ENCODE measurements around the gene RFXAP. TPM values are rescaled to one million over a fixed set of nuclear protein-coding genes. Genes with fewer than 3 reads are reported as not detected.
"Not testable (repeated sequence)": the region's sequence is repeated elsewhere in the genome, so short reads cannot be mapped to it uniquely, and the experiment has no call there.

RFXAP gene, protein sequence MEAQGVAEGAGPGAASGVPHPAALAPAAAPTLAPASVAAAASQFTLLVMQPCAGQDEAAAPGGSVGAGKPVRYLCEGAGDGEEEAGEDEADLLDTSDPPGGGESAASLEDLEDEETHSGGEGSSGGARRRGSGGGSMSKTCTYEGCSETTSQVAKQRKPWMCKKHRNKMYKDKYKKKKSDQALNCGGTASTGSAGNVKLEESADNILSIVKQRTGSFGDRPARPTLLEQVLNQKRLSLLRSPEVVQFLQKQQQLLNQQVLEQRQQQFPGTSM
- total RNA-seq (2014; rRNA removed; shearing (Covaris generic)): 1.5 and 3.7 TPM in 2 replicates

DNA sequence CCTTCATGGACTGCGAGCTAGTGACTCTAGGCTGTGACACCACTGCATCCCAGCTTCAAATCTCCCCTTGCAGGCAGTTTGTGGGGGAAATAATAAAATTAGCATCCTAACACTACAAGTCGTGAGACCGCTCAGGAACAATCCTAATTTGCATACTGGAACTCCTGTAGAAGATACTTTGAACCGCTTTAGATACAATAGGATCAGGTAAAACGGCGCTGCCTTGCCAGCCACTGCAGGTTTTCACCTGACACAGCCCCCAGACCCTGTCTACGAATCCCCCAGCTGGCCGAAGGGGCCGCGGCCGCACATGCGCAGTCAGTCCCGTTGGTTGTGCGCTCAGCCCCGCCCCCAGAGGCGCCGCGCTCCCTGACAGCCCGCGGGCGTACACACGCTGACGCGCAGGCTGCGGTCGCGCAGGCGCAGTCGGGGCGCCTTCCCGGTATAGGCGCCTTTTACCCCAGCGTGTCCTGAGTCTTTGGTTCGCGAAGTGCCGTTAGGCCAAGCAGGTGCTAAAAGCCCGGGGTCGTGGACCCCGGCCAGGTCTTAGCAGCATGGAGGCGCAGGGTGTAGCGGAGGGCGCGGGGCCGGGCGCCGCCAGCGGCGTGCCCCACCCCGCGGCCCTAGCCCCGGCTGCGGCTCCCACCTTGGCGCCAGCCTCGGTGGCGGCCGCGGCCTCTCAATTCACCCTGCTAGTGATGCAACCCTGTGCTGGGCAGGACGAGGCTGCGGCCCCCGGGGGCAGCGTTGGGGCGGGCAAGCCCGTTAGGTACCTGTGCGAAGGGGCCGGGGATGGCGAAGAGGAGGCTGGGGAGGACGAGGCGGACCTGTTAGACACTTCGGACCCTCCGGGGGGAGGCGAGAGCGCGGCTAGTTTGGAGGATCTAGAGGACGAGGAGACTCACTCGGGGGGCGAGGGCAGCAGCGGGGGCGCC is at the start of gene RFXAP:
Gene RFXAP, plus strand, starts transcription at position 419 of the 935 bp plus-strand sequence. Its CDS starts 136 bp downstream, at position 555.
- Histone ChIP-seq H3K27me3 (ENCODE audit: control insufficient read depth, insufficient read depth, low read length) (peaks cover 3% of the 10 kb centered on the region; the same call in 1 of the 2 replicates), H3K36me3 (replicated peaks; ENCODE audit: control insufficient read depth, insufficient read depth, low read length) (no peaks in the 10 kb centered on the region), H3K4me3 (ENCODE audit: insufficient read depth, low read depth, low read length) (peak within 1 kb of the TSS; percentile 68)
- peak; percentile 95 for DNase-seq

DNA sequence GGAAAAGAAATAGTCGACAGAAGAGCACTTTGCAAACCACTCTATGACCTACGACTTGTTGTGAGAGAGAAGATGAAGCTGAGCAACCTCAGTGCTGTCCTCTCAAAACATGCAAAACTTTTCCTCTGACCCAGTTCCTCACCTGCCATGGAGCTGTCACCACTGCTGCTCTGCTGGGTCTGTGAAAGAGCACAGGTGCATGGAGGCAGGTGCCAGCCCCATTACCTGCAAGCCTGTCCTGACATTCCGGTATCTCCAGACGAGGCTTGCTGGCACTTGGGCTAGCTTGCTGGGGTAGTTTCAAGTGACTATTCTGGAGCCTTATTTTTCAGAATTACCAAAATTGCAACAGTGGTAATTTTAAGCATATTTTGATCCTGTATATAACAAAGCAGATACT is 49.5 kb upstream of the RFXAP start:
- Histone ChIP-seq H3K27me3 (ENCODE audit: control insufficient read depth, insufficient read depth, low read length) (no peaks in the 10 kb centered on the region), H3K36me3 (replicated peaks; ENCODE audit: control insufficient read depth, insufficient read depth, low read length) (no peaks in the 10 kb centered on the region), H3K4me3 (ENCODE audit: insufficient read depth, low read depth, low read length) (no peak overlapping the region)
- no peak for DNase-seq

DNA sequence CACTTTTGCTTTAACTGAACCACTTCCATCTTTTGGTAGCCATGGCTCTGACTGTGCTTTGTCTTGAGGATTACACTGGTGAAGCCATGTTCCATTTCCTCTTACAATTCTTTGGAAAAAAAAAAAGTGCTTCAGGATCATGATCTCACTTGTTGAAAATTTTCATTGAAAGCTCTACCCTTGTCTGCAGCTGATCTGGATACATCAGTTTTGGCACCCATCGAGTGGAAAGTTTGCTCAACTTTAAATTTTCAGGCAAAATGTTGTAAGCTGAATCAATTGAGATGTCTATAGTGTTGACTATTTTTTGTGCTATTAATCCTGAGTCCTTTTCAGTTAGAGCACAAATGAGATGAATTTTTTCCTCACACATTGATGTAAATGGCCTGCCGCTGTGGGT is 48.3 kb upstream of the RFXAP start:
- no peak for DNase-seq
- H3K36me3 ChIP-seq (replicated peaks; ENCODE audit: control insufficient read depth, insufficient read depth, low read length): no peaks in the 10 kb centered on the region
- H3K4me3 ChIP-seq (ENCODE audit: insufficient read depth, low read depth, low read length): no peak overlapping the region
- no peaks in the 10 kb centered on the region for H3K27me3 ChIP-seq (ENCODE audit: control insufficient read depth, insufficient read depth, low read length)

DNA sequence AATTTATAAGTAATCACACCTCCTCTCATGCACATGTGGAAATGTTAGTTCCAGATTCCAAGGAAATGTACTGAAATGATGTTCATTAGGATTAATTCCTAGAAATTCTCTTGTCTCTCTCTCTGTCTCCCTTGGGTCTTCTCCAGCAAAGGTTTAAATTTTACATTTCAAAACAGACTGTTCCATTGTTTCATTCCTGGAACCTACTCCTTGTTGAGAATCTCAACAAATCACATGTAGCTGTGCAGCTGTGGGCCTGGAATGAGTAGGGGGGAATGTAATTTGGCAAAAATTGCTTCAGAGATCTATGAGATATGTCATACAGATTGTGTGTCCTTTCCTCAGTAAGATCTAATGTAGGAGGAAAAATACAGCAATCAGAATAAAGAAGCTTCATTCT is 46.2 kb upstream of the RFXAP start:
- DNase-seq: no peak
- Histone ChIP-seq H3K27me3 (ENCODE audit: control insufficient read depth, insufficient read depth, low read length) (no peaks in the 10 kb centered on the region), H3K4me3 (ENCODE audit: insufficient read depth, low read depth, low read length) (no peak overlapping the region), H3K36me3 (replicated peaks; ENCODE audit: control insufficient read depth, insufficient read depth, low read length) (no peaks in the 10 kb centered on the region)

DNA sequence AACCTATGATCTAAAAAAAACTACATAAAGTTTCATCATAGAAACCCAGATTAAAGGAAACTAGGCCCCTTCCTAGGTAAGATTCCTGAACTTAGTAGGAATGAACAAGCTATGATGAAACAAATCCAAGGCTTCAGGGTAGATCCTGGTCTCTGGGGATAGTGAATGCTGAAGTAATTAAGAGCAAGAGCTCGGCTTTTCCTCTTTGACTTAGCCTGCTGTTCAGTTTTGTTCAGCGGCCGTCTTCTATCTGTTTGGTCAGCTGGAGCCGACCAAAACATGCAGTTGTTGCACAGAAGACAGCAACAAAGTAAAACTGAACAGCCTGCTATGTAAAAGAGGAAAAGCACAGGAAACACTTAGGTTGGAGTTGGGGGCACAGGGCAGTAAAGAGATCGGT is 44.1 kb upstream of the RFXAP start:
- DNase-seq: no peak
- H3K36me3 ChIP-seq (replicated peaks; ENCODE audit: control insufficient read depth, insufficient read depth, low read length): no peaks in the 10 kb centered on the region
- no peaks in the 10 kb centered on the region for H3K27me3 ChIP-seq (ENCODE audit: control insufficient read depth, insufficient read depth, low read length)
- no peak overlapping the region for H3K4me3 ChIP-seq (ENCODE audit: insufficient read depth, low read depth, low read length)

DNA sequence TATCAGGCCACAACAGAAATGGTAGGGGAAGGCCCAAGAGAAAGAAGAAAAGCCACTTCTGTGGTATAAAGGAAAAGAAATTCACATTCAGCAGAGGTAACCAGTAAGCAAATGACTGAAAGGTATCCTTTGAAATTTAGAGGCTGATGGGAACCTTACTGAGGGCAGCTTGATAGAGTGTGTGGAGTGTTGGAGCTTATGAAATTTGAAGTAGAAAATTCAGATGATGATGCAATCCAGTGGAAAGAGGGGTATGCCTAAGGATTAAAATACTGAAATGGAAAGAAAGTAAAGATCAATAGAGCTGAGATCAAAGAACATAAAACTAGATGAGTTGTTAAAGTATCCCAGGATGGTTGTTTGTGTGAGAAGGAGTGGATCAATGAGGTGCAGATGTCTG is 42.8 kb upstream of the RFXAP start:
- no peaks in the 10 kb centered on the region for H3K36me3 ChIP-seq (replicated peaks; ENCODE audit: control insufficient read depth, insufficient read depth, low read length)
- no peaks in the 10 kb centered on the region for H3K27me3 ChIP-seq (ENCODE audit: control insufficient read depth, insufficient read depth, low read length)
- H3K4me3 ChIP-seq (ENCODE audit: insufficient read depth, low read depth, low read length): no peak overlapping the region
- no peak for DNase-seq

DNA sequence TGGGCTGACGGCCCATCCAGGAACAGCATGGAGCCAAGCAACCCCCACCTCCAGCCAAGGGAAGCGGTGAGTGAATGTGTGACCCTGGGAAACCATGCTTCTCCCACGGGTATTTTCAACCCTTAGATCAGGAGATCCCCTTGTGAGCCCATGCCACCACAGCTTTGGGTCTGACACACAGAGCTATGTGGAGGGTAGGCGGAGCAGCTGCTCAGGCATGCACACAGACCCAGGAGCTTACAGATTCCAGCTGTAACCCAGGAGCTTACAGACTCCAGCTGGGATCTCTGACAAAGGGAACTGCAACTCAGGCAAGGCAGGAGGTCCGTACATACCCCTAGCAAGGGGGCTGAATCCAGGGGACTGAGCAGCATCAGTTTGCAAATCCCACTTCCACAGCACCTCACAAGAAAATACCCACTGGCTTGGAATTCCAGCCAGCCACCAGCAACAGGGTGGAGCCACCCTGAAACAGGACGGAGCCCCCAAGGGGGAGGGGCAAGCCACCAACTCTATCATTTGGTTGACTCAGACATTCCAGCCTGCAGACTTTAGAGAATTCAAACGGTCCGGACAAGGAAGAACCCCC is 40.8 kb upstream of the RFXAP start:
- Histone ChIP-seq H3K4me3 (ENCODE audit: insufficient read depth, low read depth, low read length) (no peak overlapping the region), H3K36me3 (replicated peaks; ENCODE audit: control insufficient read depth, insufficient read depth, low read length) (no peaks in the 10 kb centered on the region), H3K27me3 (ENCODE audit: control insufficient read depth, insufficient read depth, low read length) (no peaks in the 10 kb centered on the region)
- DNase-seq: peak; percentile 65

DNA sequence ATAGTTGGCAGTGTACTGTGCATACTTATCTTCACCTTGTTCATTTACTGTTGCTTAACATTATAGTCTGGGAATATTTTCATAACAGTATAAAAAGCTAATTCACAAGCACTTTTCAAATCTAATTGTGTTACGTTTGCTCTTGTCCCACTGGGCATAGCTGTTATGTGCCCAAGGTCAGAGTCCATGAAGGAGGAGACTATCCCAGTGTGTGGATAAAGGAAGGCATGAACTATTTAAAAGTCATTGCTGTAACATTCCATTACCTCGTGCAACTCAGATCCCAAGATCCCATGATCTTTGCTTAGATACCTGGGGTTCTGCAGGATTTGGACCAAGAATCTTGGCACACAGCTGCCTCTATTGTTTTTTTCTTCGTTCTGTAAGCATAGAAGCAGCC is 35.1 kb upstream of the RFXAP start:
- Histone ChIP-seq H3K27me3 (ENCODE audit: control insufficient read depth, insufficient read depth, low read length) (no peaks in the 10 kb centered on the region), H3K4me3 (ENCODE audit: insufficient read depth, low read depth, low read length) (no peak overlapping the region)
- no peak for DNase-seq

DNA sequence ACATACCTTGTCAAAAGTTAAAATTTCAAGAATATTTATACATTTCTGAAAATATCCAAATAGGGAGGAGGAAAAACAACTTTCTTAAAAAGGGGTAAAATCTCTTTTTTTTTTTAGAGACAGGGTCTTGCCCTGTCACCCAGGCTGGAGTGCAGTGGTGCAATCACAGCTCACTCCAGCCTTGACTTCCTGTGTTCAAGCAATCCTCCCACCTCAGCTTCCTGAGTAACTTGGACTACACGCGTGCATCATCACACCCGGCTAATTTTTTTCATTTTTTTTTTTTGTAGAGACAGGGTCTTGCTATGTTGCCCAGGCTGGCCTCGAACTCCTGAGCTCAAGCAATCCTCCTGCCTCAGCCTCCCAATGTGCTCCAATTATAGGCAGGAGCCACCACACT is 32.8 kb upstream of the RFXAP start:
- H3K4me3 ChIP-seq (ENCODE audit: insufficient read depth, low read depth, low read length); DNase-seq; H3K36me3 ChIP-seq (replicated peaks; ENCODE audit: control insufficient read depth, insufficient read depth, low read length); H3K27me3 ChIP-seq (ENCODE audit: control insufficient read depth, insufficient read depth, low read length): not testable (repeated sequence)

More for the DNA sequence above, 35.1 kb upstream of the RFXAP start:
- no peaks in the 10 kb centered on the region for H3K36me3 ChIP-seq (replicated peaks; ENCODE audit: control insufficient read depth, insufficient read depth, low read length)

DNA sequence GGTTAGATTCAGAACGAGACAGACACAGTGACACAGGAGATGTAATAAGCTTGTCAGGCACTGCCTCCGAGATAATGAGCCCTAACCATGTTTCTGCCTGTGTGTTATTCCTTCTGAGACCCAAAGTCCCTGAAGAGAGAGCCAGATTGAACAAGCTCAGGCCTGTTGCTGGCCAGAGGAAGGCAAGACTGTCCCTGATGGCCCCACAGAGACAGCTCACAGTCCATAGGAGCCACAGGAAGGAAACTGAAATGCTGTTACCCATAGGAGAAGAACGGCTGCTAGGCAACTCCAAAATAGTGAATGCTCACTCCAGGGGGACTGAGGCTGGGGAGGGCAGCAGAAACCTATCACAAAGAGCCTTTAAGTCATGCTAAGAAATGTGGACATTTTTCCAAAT is 31.8 kb upstream of the RFXAP start:
- Histone ChIP-seq H3K36me3 (replicated peaks; ENCODE audit: control insufficient read depth, insufficient read depth, low read length) (no peaks in the 10 kb centered on the region), H3K4me3 (ENCODE audit: insufficient read depth, low read depth, low read length) (no peak overlapping the region), H3K27me3 (ENCODE audit: control insufficient read depth, insufficient read depth, low read length) (no peaks in the 10 kb centered on the region)
- no peak for DNase-seq

DNA sequence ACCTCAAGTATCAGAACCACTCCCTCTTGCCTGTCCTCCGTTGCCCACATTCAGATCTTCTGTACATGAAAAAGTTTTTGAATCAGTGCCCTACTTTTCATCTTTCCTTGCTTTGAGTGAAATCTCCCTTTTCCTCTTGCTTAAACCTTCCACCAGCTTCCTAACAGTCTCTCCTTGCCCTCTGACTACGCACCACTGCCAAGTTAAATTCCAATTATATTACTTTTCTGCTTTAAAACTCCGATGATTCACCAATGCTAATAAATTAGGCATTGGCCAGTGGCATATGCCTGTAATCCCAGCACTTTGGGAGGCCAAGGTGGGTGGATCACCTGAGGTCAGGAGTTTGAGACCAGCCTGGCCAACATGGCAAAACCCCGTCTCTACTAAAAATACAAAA is 30.7 kb upstream of the RFXAP start:
- no peak for DNase-seq
- Histone ChIP-seq H3K4me3 (ENCODE audit: insufficient read depth, low read depth, low read length) (no peak overlapping the region), H3K36me3 (replicated peaks; ENCODE audit: control insufficient read depth, insufficient read depth, low read length) (no peaks in the 10 kb centered on the region), H3K27me3 (ENCODE audit: control insufficient read depth, insufficient read depth, low read length) (no peaks in the 10 kb centered on the region)

DNA sequence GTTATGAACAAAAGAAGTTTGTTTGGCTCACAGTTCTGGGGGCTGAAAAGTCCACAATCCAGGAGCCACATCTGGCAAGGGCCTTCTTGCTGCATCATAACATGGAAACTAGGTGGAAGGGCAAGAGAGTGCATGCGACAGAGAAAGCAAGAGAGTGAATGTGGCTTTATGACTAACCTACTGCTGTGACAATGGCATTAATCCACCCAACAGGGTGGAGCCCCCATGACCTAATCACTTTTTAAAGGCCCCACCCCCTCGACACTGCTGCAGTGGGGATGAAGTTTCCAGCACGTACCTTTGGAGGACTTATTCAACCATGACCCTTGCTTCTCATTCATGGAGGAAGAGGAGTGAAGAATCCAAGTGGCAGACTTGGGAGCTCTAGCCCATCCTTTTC is 30.0 kb upstream of the RFXAP start:
- DNase-seq: no peak
- Histone ChIP-seq H3K4me3 (ENCODE audit: insufficient read depth, low read depth, low read length) (no peak overlapping the region), H3K27me3 (ENCODE audit: control insufficient read depth, insufficient read depth, low read length) (no peaks in the 10 kb centered on the region), H3K36me3 (replicated peaks; ENCODE audit: control insufficient read depth, insufficient read depth, low read length) (no peaks in the 10 kb centered on the region)

DNA sequence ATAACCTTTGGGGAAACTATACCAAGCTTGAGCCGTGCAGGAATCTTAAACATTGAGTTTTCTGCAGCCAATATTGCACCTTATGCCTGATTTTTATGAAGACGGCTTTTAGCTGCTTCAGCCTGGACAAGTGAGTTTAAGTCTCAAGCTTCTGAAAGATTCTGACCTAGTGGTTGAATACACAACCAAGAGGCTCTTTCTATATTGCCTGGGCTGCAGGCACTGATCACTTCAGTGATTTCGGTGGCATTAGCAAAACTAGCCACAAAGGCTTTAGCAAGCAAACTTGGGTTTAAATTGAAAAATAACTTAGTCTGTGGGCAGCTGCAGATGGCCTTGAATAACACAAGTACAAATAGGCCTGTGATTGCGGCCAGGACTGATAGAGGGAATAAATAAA is 29.3 kb upstream of the RFXAP start:
- H3K36me3 ChIP-seq (replicated peaks; ENCODE audit: control insufficient read depth, insufficient read depth, low read length): no peaks in the 10 kb centered on the region
- H3K4me3 ChIP-seq (ENCODE audit: insufficient read depth, low read depth, low read length): no peak overlapping the region
- H3K27me3 ChIP-seq (ENCODE audit: control insufficient read depth, insufficient read depth, low read length): no peaks in the 10 kb centered on the region
- no peak for DNase-seq

DNA sequence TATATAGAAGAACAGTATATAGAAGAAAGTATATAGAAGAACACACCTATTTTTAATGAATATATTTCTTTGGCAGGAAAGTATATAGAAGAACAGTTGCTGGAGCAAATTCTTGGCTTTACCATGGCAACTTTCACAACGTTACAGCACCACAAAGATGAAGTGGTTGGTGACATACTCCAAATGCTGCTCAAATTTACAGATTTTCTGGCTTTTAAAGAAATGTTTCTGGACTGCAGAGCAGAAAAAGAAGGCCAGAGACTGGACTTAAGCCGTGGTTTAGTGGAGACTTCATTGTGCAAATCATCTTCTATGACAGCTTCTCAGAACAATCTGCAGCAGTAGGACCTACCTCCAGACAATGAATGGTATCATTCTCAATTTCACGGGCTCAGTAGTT is 24.3 kb upstream of the RFXAP start:
- no peak for DNase-seq
- H3K4me3 ChIP-seq (ENCODE audit: insufficient read depth, low read depth, low read length): no peak overlapping the region
- no peaks in the 10 kb centered on the region for H3K36me3 ChIP-seq (replicated peaks; ENCODE audit: control insufficient read depth, insufficient read depth, low read length)
- no peaks in the 10 kb centered on the region for H3K27me3 ChIP-seq (ENCODE audit: control insufficient read depth, insufficient read depth, low read length)

DNA sequence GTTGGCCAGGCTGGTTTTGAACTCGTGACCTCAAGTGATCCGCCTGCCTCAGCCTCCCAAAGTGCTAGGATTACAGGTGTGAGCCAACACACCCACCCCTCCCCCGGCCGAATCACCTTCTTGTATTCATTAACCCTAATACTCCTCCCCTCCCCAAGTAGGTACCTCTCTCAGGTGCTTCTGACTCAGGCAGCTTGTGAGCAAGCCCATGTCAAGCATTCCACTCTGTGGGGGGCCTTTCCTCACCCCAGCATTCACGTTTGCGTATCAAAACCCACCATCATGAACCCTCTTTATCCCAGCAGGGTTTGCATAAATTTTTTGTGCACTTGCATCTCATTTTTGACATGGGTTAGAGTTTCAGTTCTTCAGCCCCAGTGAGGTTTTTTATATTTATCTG is 23.6 kb upstream of the RFXAP start:
- no peak overlapping the region for H3K4me3 ChIP-seq (ENCODE audit: insufficient read depth, low read depth, low read length)
- peak; percentile 47 for DNase-seq
- no peaks in the 10 kb centered on the region for H3K36me3 ChIP-seq (replicated peaks; ENCODE audit: control insufficient read depth, insufficient read depth, low read length)
- H3K27me3 ChIP-seq (ENCODE audit: control insufficient read depth, insufficient read depth, low read length): no peaks in the 10 kb centered on the region

Data from H7 (cell line).